Skeletal muscle satellite cell (primary cell): ENCODE data around the gene BSN.

Experiments
- H3K27me3 ChIP-seq: 2 replicates; pipeline ENCODE4 v1.7.0; 2013; ENCODE audit warnings: low read length; ENCODE audit not compliant: control insufficient read depth, insufficient read depth
- H3K36me3 ChIP-seq: 2 replicates; pipeline ENCODE4 v1.7.0; 2013; ENCODE audit warnings: mild to moderate bottlenecking, control low read depth, low read length; ENCODE audit not compliant: insufficient read depth
- H3K4me1 ChIP-seq: 2 replicates; pipeline ENCODE4 v1.7.0; 2013; ENCODE audit warnings: low read length; ENCODE audit not compliant: control insufficient read depth, insufficient read depth
- H3K4me2 ChIP-seq: 2 replicates; pipeline ENCODE4 v1.7.0; 2013; ENCODE audit warnings: mild to moderate bottlenecking, low read length
- H3K4me3 ChIP-seq: 2 replicates; pipeline ENCODE4 v1.7.0; 2013; ENCODE audit warnings: low read length
- H3K9ac ChIP-seq: 2 replicates; pipeline ENCODE4 v1.7.0; 2013; ENCODE audit warnings: mild to moderate bottlenecking, low read depth, low read length, moderate library complexity
- H3K9me3 ChIP-seq: replicated peaks from 2 replicates; pipeline ENCODE4 v1.7.0; 2013; ENCODE audit warnings: mild to moderate bottlenecking, control low read depth, low read length

BSN gene

DNA sequence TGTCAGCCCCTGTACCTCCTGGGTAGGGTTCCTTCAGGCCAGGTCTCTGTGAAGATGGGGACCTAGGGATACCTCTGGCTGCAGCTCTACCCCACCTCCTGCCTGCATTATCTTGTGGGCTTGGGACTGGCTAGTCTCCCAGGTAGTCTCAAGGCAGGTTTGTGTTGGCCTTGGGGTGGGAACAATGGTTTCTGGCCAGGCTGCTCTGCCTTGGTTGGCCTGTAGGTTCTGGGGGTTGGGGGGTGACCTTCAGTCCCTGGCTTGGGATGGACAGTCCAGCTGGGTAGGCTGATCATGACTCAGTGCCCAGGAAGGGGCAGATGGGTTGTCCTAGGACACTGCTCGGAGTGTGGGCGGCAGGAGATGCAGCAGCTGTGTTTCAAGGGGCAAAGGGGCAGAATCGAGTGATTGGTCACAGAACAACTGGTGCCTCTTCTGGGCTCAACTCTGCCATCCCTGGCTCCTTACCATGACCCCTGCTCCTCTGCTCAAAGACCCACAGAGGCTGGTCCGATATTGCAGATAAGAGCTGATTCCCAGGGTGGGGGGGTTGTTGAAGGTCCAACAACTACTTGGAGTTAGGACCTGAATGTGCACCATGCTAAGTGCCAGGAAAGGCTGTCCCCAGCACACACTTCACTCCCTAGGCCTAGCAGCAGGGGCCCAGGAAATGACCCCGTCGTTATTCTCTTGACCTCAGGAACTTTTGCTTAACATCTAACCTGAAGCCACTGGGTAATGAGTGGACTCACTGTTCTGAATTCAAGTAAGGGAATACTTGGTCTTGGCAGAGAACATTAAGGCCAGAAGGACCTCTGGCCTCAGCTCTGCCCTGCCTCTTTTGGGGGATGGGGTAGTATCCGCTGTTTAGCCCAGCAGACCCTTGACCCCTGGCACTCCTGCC lies 18.1 kb upstream of the BSN start:
- Histone ChIP-seq H3K4me3 (peak overlapping the region; percentile 15), H3K9ac (peak overlapping the region; percentile 30), H3K36me3 (peaks cover 14% of the 10 kb centered on the region), H3K4me2 (peak overlapping the region; percentile 35), H3K27me3 (no peaks in the 10 kb centered on the region), H3K4me1 (peaks cover 43% of the 10 kb centered on the region), H3K9me3 (no peaks in the 10 kb centered on the region)

DNA sequence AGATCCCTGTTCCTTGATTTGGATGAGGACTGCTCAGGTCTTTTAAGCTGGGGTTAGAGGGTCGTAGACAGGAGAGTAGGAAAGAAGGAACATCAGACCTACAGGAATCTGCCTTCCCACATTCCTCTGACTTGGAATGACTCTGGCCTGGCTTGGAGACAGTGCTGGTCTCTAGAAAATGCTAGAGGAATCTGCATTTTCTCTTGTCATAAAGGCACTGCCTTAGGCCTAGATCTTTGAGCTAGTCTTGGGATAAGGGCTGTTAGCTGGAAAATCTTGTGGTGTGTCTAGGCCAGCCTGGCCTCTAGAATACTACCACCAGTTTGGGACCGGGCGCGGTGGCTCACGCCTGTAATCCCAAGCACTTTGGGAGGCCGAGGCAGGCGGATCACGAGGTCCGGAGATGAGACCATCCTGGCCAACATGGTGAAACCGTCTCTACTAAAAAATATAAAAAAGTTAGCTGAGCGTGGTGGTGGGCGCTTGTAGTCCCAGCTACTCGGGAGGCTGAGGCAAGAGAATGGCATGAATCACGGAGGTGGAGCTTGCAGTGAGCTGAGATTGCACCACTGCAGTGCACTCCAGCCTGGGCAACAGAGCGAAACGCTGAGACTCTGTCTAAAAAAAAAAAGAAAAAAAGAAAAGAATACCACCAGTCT lies 17.3 kb upstream of the BSN start:
- Histone ChIP-seq H3K4me1 (peaks cover 43% of the 10 kb centered on the region), H3K27me3 (no peaks in the 10 kb centered on the region), H3K36me3 (peaks cover 7% of the 10 kb centered on the region), H3K9me3 (no peaks in the 10 kb centered on the region), H3K4me3 (no peak overlapping the region), H3K4me2 (peak overlapping the region; percentile 35), H3K9ac (peak overlapping the region; percentile 19)

DNA sequence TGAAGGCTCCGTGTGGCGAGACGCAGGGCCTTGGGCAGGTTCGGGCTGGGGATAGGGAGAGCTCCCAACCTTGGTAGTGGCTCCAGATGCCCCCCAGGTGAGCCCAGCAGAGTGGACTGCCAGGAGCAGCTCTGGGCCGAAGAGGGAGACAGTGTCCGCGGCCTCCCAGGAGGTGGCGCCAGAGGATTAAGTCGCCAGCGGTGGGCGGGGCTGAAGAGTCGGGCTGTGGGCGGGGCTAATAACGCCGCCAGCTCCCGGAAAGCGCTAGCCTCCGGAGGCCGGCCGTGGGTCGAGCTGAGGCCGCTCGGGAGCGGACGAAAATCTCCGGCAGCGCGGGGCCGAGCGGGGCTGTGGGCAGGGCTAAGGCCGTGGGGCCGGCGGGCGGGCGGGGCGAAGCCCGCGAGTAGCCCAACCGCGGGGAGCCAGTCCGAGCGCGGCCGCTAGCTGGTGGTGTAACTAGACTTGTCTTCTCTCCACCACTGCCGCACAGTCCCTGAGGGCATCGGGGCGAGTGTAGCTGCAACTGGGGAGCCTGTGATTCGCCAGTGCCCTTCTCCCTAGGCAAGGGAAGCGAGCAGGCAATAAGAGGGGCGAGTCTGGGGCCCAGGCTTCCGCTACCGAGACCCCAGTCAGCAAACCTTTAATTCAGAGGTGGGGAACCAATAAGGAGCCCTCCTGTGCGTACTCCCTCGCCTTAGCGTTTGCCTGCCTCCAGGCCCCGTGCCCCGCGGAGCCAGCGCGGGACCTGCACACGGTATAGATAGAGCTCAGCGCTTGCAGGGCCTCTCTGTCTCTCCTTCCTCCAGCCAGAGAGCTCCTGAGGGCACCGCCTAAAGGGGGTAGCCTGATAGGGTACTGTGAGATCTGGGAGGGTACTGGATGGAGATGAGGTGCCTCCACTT lies 14.4 kb upstream of the BSN start:
- H3K4me2 ChIP-seq, result peak overlapping the region; percentile 89
- H3K27me3 ChIP-seq, result peaks cover 22% of the 10 kb centered on the region
- peak overlapping the region; percentile 59 for H3K9ac ChIP-seq
- H3K4me3 ChIP-seq, result peak overlapping the region; percentile 68
- no peaks in the 10 kb centered on the region for H3K36me3 ChIP-seq
- H3K9me3 ChIP-seq, result no peaks in the 10 kb centered on the region
- H3K4me1 ChIP-seq, result peaks cover 31% of the 10 kb centered on the region

DNA sequence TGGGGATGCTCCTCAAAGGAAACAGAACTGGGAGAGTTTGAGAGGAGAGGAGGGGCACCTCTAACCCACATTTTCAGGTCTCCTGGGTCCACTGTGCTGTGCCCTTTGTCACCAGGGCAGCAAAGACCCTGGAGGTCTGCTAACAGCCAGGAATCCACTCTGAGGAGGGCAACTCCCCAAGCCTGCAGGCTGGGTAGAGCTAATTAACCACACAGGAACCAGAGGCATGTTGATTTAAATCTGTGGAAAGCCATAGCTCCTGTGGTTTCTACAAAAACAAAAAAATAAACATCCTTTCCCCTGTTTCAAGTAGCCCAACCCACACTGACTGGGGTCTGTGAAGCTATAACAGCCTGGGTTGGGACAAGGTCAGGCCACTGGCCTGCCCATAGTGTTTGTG lies 2.2 kb upstream of the BSN start:
- Histone ChIP-seq H3K4me3 (no peak overlapping the region), H3K36me3 (no peaks in the 10 kb centered on the region), H3K27me3 (peaks cover 40% of the 10 kb centered on the region), H3K9me3 (no peaks in the 10 kb centered on the region), H3K4me1 (peaks cover 12% of the 10 kb centered on the region), H3K4me2 (no peak overlapping the region), H3K9ac (no peak overlapping the region)

DNA sequence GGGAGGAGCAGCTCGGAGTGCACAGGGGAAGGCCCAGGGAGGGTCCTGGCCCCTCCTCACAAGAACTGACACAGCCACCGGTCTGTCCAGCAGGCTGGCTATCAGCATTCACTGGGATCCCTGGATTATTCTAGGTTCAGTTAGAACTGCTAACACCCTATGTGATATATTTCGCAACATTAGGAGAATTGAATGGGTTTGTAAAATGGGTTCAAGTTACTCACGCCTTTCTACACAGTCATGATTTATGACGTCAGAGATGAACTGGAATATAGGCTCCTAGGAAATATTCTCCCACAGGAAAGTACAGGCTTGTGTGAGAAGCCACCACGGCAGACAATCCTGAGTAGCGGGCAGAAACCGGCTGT lies 969 bp upstream of the BSN start:
- H3K27me3 ChIP-seq, result peaks cover 35% of the 10 kb centered on the region
- H3K9ac ChIP-seq, result peak overlapping the region; percentile 83

DNA sequence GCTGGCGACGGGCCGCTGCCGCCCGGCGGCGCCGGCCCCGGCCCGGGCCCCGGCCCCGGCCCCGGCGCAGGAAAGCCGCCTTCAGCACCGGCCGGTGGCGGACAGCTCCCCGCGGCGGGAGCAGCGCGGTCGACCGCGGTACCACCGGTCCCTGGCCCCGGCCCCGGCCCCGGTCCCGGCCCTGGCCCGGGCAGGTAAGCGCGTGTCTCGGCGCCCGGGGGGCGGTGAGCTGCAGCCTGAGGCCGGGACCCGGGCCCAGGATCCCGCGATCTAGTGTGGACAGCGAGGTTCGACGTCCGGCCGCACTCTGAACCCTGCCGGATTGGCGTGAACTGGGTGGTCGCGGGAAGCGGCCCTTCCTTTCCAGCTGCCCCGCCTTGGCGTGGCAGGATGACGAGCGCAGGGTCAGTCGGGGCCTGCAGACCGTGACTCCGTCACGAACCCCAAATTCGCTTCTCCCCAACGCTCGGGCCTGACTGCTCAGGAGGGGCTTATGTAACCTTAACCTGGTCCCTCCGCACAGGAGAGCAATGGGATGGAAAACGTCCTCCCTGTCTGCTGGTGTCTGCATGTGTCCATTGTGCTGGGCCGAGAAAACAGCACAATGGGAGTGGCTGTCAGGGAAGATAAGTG lies 472 bp downstream of the BSN start:
- Histone ChIP-seq H3K4me2 (peak overlapping the region; percentile 100), H3K4me1 (peaks cover 12% of the 10 kb centered on the region), H3K4me3 (peak overlapping the region; percentile 96), H3K36me3 (no peaks in the 10 kb centered on the region), H3K9ac (no peak overlapping the region), H3K9me3 (no peaks in the 10 kb centered on the region), H3K27me3 (peaks cover 42% of the 10 kb centered on the region)

More for the DNA sequence above, 969 bp upstream of the BSN start:
- Histone ChIP-seq H3K4me2 (peak overlapping the region; percentile 100), H3K9me3 (no peaks in the 10 kb centered on the region), H3K4me3 (peak overlapping the region; percentile 96), H3K36me3 (no peaks in the 10 kb centered on the region), H3K4me1 (peaks cover 12% of the 10 kb centered on the region)

DNA sequence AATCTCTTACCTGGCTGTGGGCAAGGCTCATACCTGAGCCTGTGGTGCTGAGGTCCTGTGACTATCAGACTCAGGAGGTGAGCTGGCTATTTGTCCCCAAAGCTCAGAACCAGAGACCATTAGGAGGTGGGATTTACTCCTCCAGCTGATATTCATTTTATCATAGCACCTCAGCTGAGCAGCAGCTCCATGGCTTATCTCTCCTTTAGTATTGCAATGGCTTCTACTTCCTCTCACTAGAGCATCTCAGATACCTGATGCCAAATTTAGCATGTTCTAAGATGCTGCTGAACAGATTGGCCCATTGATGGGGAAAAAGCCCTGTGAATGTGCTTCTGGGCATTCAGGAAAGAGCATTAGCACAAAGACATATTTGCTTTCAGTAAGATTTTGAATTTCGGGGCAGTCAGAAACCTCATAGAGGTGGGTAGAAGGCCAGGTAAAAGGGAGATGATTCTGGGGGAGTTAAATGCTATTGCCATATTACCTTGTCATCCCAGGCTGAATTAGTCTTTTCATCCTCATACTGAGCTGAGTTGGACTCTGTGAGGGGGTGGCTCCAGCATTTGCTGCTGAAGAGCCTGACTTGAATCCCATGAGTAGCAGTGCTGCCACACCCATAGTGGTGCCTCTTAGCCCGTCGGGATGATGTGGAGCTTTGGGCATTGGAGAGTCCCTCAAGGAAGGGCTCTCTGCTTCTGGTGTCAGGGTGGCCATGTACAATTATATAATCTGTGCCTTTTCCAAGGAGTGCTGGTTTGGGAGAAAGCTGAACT lies 2.4 kb downstream of the BSN start:
- H3K4me1 ChIP-seq, result peaks cover 12% of the 10 kb centered on the region
- no peak overlapping the region for H3K9ac ChIP-seq
- no peak overlapping the region for H3K4me3 ChIP-seq
- no peak overlapping the region for H3K4me2 ChIP-seq
- H3K9me3 ChIP-seq, result no peaks in the 10 kb centered on the region
- H3K27me3 ChIP-seq, result peaks cover 56% of the 10 kb centered on the region
- H3K36me3 ChIP-seq, result no peaks in the 10 kb centered on the region

DNA sequence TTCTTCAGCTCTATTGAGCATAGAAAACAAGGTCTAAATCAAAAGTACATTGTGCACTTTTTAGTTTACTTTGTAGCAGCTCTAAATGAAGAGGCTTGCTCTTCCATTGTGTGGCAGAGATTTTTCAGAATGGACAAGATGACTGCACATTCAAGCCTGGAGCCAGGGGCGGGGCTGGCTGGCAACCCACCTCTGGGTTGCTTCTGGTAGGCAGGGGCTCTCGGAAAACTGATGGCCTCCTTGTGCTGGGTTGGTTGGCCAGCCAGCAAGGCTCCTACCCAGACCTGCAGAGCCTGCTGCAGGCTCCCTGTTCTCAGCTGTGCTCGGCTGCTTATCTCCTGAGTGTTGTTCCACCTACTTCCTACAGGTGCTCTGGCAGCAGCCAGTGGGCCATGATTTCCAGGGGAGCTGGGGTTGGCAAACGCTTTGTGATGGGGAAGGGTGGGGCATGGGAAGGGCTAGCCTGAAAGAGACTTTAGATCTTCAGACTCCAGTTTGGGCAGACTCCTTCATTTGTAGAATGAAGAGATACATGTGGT lies 8.8 kb downstream of the BSN start:
- no peak overlapping the region for H3K9ac ChIP-seq
- no peak overlapping the region for H3K4me3 ChIP-seq
- no peaks in the 10 kb centered on the region for H3K36me3 ChIP-seq
- H3K4me2 ChIP-seq, result no peak overlapping the region
- H3K4me1 ChIP-seq, result no peaks in the 10 kb centered on the region
- no peaks in the 10 kb centered on the region for H3K9me3 ChIP-seq
- H3K27me3 ChIP-seq, result peaks cover 60% of the 10 kb centered on the region

DNA sequence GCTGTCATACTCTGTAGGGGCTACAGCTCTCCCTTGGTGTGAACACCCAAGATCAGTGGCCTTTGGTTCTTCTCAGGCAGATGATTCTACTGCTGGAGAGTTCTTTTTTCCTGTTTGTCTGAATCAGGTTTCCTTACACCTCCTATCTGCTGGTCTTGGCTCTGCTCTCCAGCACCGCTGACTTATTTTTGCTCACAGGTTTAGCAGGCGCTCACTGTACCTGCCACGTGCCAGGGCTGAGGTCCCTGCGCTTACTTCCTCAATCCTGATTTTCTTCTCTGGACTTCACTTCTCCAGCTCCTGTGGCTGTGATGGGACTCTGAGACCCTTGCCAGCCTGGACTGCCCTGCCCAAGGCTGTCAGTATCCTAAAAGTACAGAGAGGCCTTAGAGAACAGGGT lies 9.5 kb downstream of the BSN start:
- no peak overlapping the region for H3K4me3 ChIP-seq
- peaks cover 58% of the 10 kb centered on the region for H3K27me3 ChIP-seq
- H3K4me1 ChIP-seq, result no peaks in the 10 kb centered on the region
- no peaks in the 10 kb centered on the region for H3K36me3 ChIP-seq
- H3K9ac ChIP-seq, result no peak overlapping the region
- H3K9me3 ChIP-seq, result no peaks in the 10 kb centered on the region
- no peak overlapping the region for H3K4me2 ChIP-seq

DNA sequence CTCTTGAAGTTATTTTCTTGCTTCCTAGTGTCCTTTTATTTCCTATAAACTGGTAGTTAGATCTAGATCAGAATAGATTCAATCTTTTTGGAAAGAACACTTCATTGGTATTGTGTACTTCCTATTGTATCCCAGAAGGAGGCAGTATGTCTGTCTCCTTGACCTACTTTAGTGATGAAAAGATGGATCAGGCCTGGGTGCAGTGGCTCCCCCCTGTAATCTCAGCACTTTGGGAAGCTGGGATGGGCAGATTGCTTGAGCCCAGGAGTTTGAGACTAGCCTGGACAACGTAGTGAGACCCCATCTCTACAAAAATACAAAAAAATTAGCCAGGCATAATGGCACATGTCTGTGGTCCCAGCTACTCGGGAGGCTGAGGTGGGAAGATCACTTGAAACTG lies 12.0 kb downstream of the BSN start:
- Histone ChIP-seq H3K36me3 (no peaks in the 10 kb centered on the region), H3K4me3 (no peak overlapping the region), H3K4me2 (no peak overlapping the region), H3K4me1 (no peaks in the 10 kb centered on the region), H3K27me3 (peaks cover 61% of the 10 kb centered on the region), H3K9ac (no peak overlapping the region), H3K9me3 (no peaks in the 10 kb centered on the region)
